Activated naive CD8-positive, alpha-beta T cell treated with anti-CD3 and anti-CD28 coated beads, Interleukin-2, amount 10 ng/mL, durations not matched to agents 7 days and 5 days (primary cell): ENCODE data around the gene EIF2A. TPM values are rescaled to one million over a fixed set of nuclear protein-coding genes. Genes with fewer than 3 reads are reported as not detected.

Source experiments
- ATAC-seq: fragments of 150-1000 bp; cut with Tn5 transposase; one replicate; pipeline ENCODE4 v1.10.0; 2021; ENCODE audit warnings: low read depth, moderate library complexity
- POLR2A ChIA-PET: fragments of 350-600 bp; sonication (Branson Sonifier 250); formaldehyde crosslinking; loops from one replicate; lab custom pipeline; 2021; ENCODE audit warnings: antibody characterized with exemption; lab: Charles Lee
- DNase-seq: peaks from one replicate; pipeline ENCODE4 v3.0.0; 2021
- H3K27ac Mint-ChIP-seq: one replicate; pipeline ENCODE4 v1.8.0; 2022; ENCODE audit warnings: mild to moderate bottlenecking, mixed read lengths
- H3K27me3 Mint-ChIP-seq: one replicate; pipeline ENCODE4 v1.8.0; 2022; ENCODE audit warnings: mild to moderate bottlenecking, moderate library complexity, mixed read lengths
- H3K36me3 Mint-ChIP-seq: one replicate; pipeline ENCODE4 v1.8.0; 2021; ENCODE audit warnings: mild to moderate bottlenecking, mixed read lengths
- H3K4me1 Mint-ChIP-seq: one replicate; pipeline ENCODE4 v1.8.0; 2021; ENCODE audit warnings: mixed read lengths
- H3K4me3 Mint-ChIP-seq: one replicate; pipeline ENCODE4 v1.8.0; 2022; ENCODE audit warnings: mild to moderate bottlenecking, moderate library complexity, mixed read lengths
- H3K9me3 Mint-ChIP-seq: one replicate; pipeline ENCODE4 v1.8.0; 2021; ENCODE audit warnings: mixed read lengths
- total RNA-seq, 2 experiments: library from RNA; stranded (reverse); gene quantifications; one replicate each; pipeline ENCODE4 v1.2.3, GENCODE V29; 2021

The EIF2A gene
- total RNA-seq, 2 experiments from 2014 or later: 82.2 to 84.2 TPM

DNA sequence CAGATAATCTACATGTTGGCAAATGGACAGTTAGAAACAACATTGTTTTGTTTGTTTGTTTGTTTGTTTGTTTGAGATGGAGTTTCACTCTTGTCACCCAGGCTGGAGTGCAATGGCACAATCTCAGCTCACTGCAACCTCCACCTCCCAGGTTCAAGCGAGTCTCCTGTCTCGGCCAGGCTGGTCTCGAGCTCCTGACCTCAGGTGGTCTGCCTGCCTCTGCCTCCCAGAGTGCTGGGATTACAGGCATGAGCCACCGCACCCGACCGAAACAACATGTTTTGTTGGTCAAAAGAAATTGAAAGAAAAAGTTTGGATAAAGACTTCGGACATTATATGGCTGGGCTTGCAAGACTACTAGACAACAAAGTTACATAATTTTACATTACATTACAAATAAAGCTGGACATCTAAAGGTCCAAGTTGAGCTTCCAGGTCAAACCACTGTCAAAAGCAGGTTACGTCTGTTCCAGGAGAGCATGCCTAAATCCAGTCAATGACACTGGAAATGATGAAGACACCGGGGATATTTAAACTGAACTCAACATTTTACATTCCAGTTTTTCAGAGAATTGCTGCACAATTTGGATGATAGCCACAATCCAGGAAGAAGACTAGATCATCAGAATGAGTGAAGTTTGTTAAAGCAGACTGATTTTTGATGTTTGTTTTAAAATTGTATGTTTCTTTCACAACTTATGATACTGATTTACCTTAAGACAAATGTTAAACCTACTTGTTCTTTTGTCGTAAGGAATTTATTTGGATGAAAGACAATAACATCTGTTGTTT lies 18.9 kb upstream of the EIF2A start:
- Mint-ChIP-seq H3K4me1 (peaks cover 4% of the 10 kb centered on the region), H3K9me3 (no peaks in the 10 kb centered on the region), H3K4me3 (no peak overlapping the region), H3K27ac (no peak overlapping the region), H3K27me3 (peaks cover 4% of the 10 kb centered on the region), H3K36me3 (no peaks in the 10 kb centered on the region)
- POLR2A ChIA-PET: interaction anchor here (1.0 to 1.8 kb wide), 2 partner anchors 18 to 236 kb away, joined by 4 to 7 read pairs; partner anchors contain the start of genes SERP1 and SIAH2
- no peak for DNase-seq
- no peak for ATAC-seq

DNA sequence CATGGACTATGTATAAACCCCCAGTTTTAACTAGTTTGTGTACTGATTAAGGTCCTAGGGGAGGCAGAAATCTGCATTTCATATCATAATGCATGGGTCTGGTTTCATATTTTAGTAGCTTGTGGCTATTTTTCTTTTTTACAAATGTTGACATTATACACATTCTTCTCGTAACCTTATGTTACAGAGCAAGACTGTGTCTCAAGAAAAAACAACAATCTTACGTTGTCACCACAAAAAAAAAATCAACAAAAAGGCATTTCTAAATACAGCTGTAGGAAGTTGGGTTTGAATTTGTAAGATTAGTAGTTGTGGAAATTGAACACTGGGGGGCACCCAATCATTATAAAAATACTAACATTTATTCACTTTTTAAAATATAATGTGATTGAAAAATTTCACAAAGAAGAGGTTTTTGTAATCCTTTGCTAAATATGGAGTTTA lies 18.2 kb upstream of the EIF2A start:
- no peaks in the 10 kb centered on the region for H3K36me3 Mint-ChIP-seq
- H3K4me1 Mint-ChIP-seq: peaks cover 4% of the 10 kb centered on the region
- no peak for ATAC-seq
- DNase-seq: no peak
- H3K9me3 Mint-ChIP-seq: no peaks in the 10 kb centered on the region
- no peak overlapping the region for H3K27ac Mint-ChIP-seq
- peaks cover 4% of the 10 kb centered on the region for H3K27me3 Mint-ChIP-seq
- POLR2A ChIA-PET: interaction anchor here (1.0 to 1.8 kb wide), 2 partner anchors 18 to 235 kb away, joined by 4 to 7 read pairs; partner anchors contain the start of genes SERP1 and SIAH2
- H3K4me3 Mint-ChIP-seq: no peak overlapping the region

DNA sequence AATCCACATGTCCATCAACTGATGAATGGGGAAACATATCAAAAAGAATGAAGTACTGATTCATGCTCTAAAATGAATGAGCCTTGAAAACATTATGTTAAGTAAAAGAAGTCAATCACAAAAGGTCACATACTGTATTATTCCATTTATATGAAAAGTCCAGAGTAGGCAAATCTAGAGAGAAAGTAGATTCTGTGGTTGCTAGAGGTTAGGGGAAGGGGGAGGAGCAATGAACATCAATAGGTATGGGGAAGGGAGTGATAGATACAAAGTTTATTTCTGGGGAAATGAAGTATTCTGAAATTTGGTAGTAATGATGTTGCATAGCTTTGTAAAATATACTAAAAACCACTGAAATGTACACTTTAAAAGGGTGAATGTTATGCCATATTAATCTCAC lies 14.8 kb upstream of the EIF2A start:
- DNase-seq (no peak), ATAC-seq (no peak)
- Mint-ChIP-seq H3K27ac (no peak overlapping the region), H3K4me1 (peaks cover 4% of the 10 kb centered on the region), H3K4me3 (no peak overlapping the region), H3K9me3 (no peaks in the 10 kb centered on the region), H3K36me3 (no peaks in the 10 kb centered on the region), H3K27me3 (no peaks in the 10 kb centered on the region)
- POLR2A ChIA-PET: interaction anchor here (1.2 kb wide), 1 partner anchor 14 kb away, joined by 3 read pairs; no protein-coding TSS in a partner anchor

DNA sequence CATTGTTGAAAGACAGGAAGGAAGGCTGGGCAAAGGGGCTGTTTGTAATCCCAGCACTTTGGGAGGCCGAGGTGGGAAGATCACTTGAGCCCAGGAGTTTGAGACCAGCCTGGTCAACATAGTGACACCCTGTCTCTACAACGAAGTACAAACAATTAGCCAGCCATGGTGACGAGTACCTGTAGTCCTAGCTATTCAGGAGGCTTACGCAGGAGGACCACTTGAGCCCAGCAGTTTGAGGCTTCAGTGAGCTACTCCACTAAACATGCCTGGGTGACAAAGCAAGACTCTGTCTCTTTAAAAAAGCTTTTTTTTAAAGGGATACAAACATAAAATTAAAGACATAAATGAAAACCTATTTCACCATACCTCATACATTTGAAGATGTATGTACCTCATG lies 11.4 kb upstream of the EIF2A start:
- H3K4me1 Mint-ChIP-seq: peaks cover 4% of the 10 kb centered on the region
- H3K27me3 Mint-ChIP-seq: no peaks in the 10 kb centered on the region
- no peak overlapping the region for H3K27ac Mint-ChIP-seq
- no peaks in the 10 kb centered on the region for H3K9me3 Mint-ChIP-seq
- POLR2A ChIA-PET: no interaction called here
- no peaks in the 10 kb centered on the region for H3K36me3 Mint-ChIP-seq
- DNase-seq: no peak
- no peak for ATAC-seq
- no peak overlapping the region for H3K4me3 Mint-ChIP-seq

DNA sequence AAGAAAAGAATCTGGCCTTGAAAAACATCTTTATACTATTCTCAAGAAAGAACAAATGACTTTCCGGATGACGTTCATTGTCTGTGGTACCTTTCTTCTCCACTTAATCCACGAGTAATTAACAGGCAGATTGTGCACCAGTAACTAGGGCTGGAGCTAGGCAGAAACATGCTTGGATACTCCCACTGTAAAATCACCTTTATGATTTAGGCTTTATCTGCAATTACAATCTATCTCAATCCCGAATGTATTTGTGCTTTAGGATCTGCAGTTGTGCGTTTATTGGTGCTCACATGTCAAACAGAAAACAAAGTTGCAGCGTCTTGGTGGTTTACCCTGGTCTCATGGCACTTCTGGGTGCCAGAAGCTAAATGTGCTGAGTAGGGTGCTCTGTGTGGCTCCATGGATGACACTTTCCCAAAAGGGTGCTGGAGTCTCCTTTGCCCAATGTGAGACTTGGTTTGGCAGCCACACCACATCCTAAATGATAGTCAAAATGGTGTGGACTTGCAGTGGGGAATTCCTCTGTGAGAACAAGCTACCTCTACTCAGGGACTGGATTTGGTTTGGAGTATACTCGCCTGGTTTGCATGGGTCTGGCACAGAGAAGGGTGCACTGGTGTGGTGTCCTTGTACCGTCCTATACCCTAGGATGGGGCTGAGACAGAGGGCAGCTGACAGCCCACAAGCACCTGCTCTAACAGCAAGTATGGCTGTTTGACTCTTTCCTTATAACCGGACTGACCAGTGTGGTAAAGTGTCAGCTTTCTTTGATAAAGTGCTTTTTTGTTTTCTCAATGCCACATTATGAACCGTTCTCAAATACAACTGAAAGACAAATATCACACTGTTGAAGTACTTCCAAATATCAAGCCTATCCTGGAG lies 8.0 kb upstream of the EIF2A start:
- Mint-ChIP-seq H3K4me3 (no peak overlapping the region), H3K9me3 (no peaks in the 10 kb centered on the region), H3K27ac (no peak overlapping the region), H3K4me1 (peaks cover 14% of the 10 kb centered on the region), H3K36me3 (peaks cover 14% of the 10 kb centered on the region), H3K27me3 (no peaks in the 10 kb centered on the region)
- POLR2A ChIA-PET: interaction anchor here (1.9 kb wide), 1 partner anchor 7 kb away, joined by 7 read pairs; the partner anchor contains the start of genes EIF2A and SERP1
- DNase-seq (no peak), ATAC-seq (peak; percentile 38)

DNA sequence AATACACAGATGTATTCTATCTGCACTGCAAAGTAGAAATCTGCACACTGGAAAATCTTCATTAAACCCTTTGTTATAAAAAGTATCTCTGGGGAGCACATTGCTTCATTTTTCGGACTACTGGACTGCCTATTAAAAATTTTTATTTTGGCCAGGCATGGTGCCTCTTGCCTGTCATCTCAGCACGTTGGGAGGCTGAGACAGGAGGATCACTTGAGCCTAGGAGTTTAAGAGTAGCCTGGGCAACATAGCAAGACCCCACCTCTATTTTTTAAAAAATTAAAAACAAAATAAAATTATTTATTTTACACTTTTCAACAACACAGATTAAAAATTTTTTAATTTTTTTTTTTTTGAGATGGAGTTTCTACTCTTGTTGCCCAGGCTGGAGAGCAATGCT lies 6.3 kb upstream of the EIF2A start:
- POLR2A ChIA-PET: no interaction called here
- H3K27me3 Mint-ChIP-seq: no peaks in the 10 kb centered on the region
- H3K27ac Mint-ChIP-seq: no peak overlapping the region
- no peaks in the 10 kb centered on the region for H3K9me3 Mint-ChIP-seq
- H3K4me1 Mint-ChIP-seq: peaks cover 25% of the 10 kb centered on the region
- peaks cover 18% of the 10 kb centered on the region for H3K36me3 Mint-ChIP-seq
- H3K4me3 Mint-ChIP-seq: no peak overlapping the region
- ATAC-seq: no peak
- DNase-seq: no peak

DNA sequence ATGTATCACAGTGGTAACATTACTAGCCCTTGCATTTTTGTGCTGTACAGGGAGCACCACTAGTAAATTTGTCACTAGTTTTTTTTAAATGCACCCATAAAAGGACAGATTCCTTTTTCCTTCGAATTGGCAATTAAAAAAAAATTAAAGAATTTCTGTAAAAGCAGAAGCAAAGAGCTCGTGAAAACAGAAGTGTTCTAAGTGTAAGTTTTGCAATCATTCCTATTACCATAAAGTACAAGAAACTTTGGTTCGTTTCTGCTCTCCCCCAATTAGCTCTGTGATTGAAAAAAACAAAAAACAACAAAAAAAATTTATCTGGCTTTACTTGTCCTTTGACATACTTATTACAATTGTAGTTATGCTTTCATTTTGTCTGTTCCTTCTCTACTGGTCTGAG lies 5.6 kb upstream of the EIF2A start:
- no peaks in the 10 kb centered on the region for H3K9me3 Mint-ChIP-seq
- no peaks in the 10 kb centered on the region for H3K27me3 Mint-ChIP-seq
- H3K27ac Mint-ChIP-seq: peak overlapping the region; percentile 47
- H3K4me3 Mint-ChIP-seq: no peak overlapping the region
- H3K4me1 Mint-ChIP-seq: peaks cover 27% of the 10 kb centered on the region
- no peak for DNase-seq
- POLR2A ChIA-PET: interaction anchor here (5.9 kb wide), 1 partner anchor 222 kb away, joined by 85 read pairs; the partner anchor contains the start of gene SIAH2
- H3K36me3 Mint-ChIP-seq: peaks cover 23% of the 10 kb centered on the region
- no peak for ATAC-seq

DNA sequence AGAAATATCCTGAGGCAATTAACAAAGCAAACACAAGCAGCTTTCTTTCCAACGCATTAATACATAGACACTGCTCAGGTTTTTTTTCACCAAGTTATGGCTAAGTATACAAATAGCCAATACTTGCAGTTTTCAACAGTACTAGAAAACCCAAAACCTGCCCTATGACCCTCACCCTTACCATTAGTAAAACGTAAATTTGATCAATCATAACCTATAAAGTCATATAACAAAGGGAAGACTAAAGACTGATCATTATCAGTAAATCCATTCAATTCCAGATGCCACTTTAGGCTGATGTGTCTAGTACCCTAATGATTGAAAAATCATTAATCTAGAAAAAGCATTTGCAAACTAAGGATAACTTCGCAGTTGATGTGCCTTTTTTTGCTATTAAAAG lies 3.5 kb upstream of the EIF2A start:
- H3K36me3 Mint-ChIP-seq: peaks cover 23% of the 10 kb centered on the region

DNA sequence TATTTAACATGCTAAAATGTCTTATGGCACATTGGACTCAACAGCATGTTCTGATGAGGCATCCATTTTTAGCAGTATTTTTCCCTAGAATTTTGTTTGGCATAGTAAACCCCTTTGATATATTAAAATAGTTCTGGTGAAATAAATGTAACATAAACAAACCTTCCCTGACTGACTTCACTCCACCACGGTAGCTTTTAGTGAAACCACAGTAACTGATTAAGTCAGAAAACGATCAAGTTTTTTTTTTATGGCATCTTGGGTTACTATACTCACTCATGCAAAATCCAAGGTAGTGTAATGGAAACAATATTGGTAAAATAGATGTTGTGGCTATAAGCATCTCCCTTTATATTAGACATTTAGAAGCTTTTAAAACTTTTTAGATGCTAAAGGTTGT lies 3.1 kb upstream of the EIF2A start:
- Mint-ChIP-seq H3K9me3 (no peaks in the 10 kb centered on the region), H3K4me3 (no peak overlapping the region), H3K36me3 (peaks cover 23% of the 10 kb centered on the region), H3K4me1 (peaks cover 38% of the 10 kb centered on the region), H3K27ac (no peak overlapping the region), H3K27me3 (no peaks in the 10 kb centered on the region)
- POLR2A ChIA-PET: interaction anchor here (1.2 to 5.9 kb wide), 2 partner anchors 160 to 219 kb away, joined by 4 to 85 read pairs; partner anchors contain the start of genes ERICH6 and SIAH2
- no peak for DNase-seq
- no peak for ATAC-seq

More for the DNA sequence above, 3.5 kb upstream of the EIF2A start:
- ATAC-seq: no peak
- POLR2A ChIA-PET: interaction anchor here (0.6 to 5.9 kb wide), 3 partner anchors 161 to 219 kb away, joined by 3 to 85 read pairs (median 4); partner anchors contain the start of genes ERICH6 and SIAH2
- no peak overlapping the region for H3K27ac Mint-ChIP-seq
- peaks cover 35% of the 10 kb centered on the region for H3K4me1 Mint-ChIP-seq
- no peak overlapping the region for H3K4me3 Mint-ChIP-seq
- no peak for DNase-seq
- H3K27me3 Mint-ChIP-seq: no peaks in the 10 kb centered on the region
- H3K9me3 Mint-ChIP-seq: no peaks in the 10 kb centered on the region

DNA sequence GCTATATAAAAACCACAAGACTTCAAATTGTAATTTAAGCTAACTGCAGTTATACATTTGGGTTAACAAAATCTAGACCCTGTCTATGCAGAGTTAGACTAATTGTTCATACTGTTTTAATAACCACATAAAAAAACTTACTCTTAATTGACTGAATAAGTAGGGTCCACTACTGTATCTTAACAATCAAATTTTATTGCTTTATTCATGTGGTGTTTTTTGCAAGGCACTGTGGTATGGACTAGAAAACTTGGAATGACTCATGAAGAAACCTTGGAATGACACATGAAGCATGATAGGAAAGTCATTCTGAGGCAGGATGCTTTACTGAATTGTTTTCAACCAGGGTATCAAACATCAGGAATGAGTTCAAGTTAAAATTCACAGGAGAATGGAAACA lies 2.5 kb upstream of the EIF2A start:
- Mint-ChIP-seq H3K27ac (no peak overlapping the region), H3K36me3 (peaks cover 23% of the 10 kb centered on the region), H3K9me3 (no peaks in the 10 kb centered on the region), H3K4me1 (peaks cover 41% of the 10 kb centered on the region), H3K4me3 (peak overlapping the region; percentile 100), H3K27me3 (no peaks in the 10 kb centered on the region)
- POLR2A ChIA-PET: interaction anchor here (1.2 to 5.9 kb wide), 3 partner anchors 59 to 219 kb away, joined by 4 to 85 read pairs (median 6); partner anchors contain the start of genes ERICH6, SELENOT and SIAH2
- ATAC-seq (no peak), DNase-seq (no peak)

DNA sequence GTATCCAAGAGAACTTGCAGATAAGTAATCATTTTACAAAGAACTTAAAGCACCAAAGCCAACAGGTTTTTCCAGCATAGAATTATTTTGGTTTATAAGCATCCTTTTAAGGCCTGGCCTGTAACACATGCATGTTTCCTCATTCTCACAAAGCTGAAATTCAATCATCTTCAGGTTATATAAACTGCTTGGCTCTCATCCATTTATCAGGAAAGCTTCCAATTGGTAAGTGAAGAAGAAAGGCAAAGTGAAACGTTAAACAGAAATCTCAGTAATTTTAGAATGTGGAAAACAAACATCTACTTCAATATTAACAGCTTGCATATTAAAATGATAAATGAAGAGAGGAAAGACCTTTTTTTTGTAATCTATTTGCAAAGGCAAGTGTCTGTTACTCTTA lies 1.9 kb upstream of the EIF2A start:
- peak overlapping the region; percentile 45 for H3K27ac Mint-ChIP-seq
- POLR2A ChIA-PET: interaction anchor here (1.1 to 5.9 kb wide), 8 partner anchors 7 to 223 kb away, joined by 3 to 85 read pairs (median 9); partner anchors contain the start of genes ERICH6, SELENOT, SIAH2 and TSC22D2
- H3K27me3 Mint-ChIP-seq: no peaks in the 10 kb centered on the region
- ATAC-seq (no peak), DNase-seq (no peak)
- peaks cover 26% of the 10 kb centered on the region for H3K36me3 Mint-ChIP-seq
- no peaks in the 10 kb centered on the region for H3K9me3 Mint-ChIP-seq
- peak overlapping the region; percentile 100 for H3K4me3 Mint-ChIP-seq
- H3K4me1 Mint-ChIP-seq: peaks cover 43% of the 10 kb centered on the region

DNA sequence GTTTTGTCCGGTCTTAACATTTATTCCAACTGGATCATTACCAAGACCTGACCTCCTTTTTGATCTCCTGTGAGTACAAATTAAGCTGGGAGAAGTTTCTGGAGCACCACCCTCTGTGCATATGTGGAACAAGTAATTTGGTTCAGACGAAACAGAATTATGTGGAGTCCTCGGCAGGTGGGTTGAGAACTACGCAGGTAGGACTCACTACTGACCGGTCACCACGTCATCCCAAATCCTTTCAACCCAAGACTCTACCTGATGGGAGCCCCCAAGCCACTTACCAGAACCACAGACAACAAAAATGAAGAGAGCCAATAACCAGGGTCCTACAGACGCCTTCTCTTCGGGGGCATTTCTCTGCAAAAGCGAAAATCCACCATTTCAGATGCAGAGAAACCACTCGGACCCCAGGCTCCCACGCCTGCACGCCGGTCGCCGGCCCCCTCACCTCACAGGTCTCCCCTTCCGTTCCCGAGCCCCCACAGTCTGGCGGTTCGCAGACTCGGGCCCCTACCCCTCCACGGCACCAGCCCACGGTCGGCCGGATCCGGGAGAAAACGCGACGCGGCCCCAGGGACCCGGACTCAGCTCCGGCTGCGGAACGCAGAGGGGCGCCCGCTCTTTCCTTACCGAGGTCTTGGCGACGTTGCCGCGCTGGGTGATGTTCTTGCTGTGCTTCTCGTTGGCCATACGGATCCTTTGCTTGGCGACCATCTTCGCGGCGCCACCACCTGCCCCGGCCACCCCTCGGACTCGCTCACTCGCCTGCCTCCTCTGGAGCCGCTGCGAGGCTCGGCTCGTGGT lies 965 bp upstream of the EIF2A start:
- ATAC-seq: peak; percentile 18
- DNase-seq: no peak
- POLR2A ChIA-PET: interaction anchor here (0.6 to 5.9 kb wide), 21 partner anchors 8 to 1528 kb away, joined by 3 to 85 read pairs (median 4); partner anchors contain the start of genes ERICH6, SELENOT, SIAH2 and TSC22D2
- peaks cover 45% of the 10 kb centered on the region for H3K4me1 Mint-ChIP-seq
- peak overlapping the region; percentile 100 for H3K4me3 Mint-ChIP-seq
- peaks cover 26% of the 10 kb centered on the region for H3K36me3 Mint-ChIP-seq
- no peaks in the 10 kb centered on the region for H3K27me3 Mint-ChIP-seq
- peak overlapping the region; percentile 96 for H3K27ac Mint-ChIP-seq
- H3K9me3 Mint-ChIP-seq: no peaks in the 10 kb centered on the region
